K562 (cell line): ENCODE results near the gene SH3TC2. TPM values are rescaled to one million over a fixed set of nuclear protein-coding genes. Genes with fewer than 3 reads are reported as not detected.

Experiments
- ATF1 ChIP-seq, 2 experiments: fragments of 450-650 bp in 1 of 2; IDR thresholded peaks; 2 replicates each; pipeline ENCODE4 v1.6.1; 2016; ENCODE audit warnings: missing compliant biosample characterization in 1 of 2, missing genetic modification characterization in 1 of 2
- CBFA2T2 ChIP-seq: fragments of 450-650 bp; conservative IDR thresholded peaks from 2 replicates; pipeline ENCODE4 v1.6.1; 2017; ENCODE audit warnings: mild to moderate bottlenecking
- CHD4 ChIP-seq: fragments of 200-600 bp; sonication (generic); IDR thresholded peaks from 3 replicates; pipeline ENCODE4 v1.6.1; 2012; ENCODE audit warnings: low read depth, mild to moderate bottlenecking, mixed read lengths, low read length, inconsistent platforms; ENCODE audit not compliant: insufficient read depth, insufficient replicate concordance, poor library complexity, severe bottlenecking
- FOXP1 ChIP-seq: sonication (generic); formaldehyde crosslinking; IDR thresholded peaks from 2 replicates; pipeline ENCODE4 v1.8.0; 2022; ENCODE audit warnings: mild to moderate bottlenecking, missing genetic modification reagents
- MAFF ChIP-seq: IDR thresholded peaks from 2 replicates; pipeline ENCODE4 v1.6.1; 2012; ENCODE audit warnings: low read length, improper control_type of control experiment
- MCM3 ChIP-seq: fragments of 450-650 bp; IDR thresholded peaks from 2 replicates; pipeline ENCODE4 v1.6.1; 2016
- PTTG1 ChIP-seq: fragments of 450-650 bp; IDR thresholded peaks from 2 replicates; pipeline ENCODE4 v1.6.1; 2016; ENCODE audit warnings: low read depth, mild to moderate bottlenecking, missing genetic modification characterization, missing compliant biosample characterization
- RBM25 ChIP-seq: fragments of 200-400 bp; formaldehyde crosslinking; IDR thresholded peaks from 2 replicates; pipeline ENCODE4 v1.6.1; 2018; ENCODE audit warnings: low read length, low read depth, moderate library complexity; ENCODE audit not compliant: severe bottlenecking
- STAT5A ChIP-seq: IDR thresholded peaks from 2 replicates; pipeline ENCODE4 v1.6.1; 2012; ENCODE audit warnings: low read length, inconsistent platforms, borderline replicate concordance
- UBTF ChIP-seq, 2 experiments: IDR thresholded peaks; 2 replicates each; pipeline ENCODE4 v1.6.1; 2012; ENCODE audit warnings: improper control_type of control experiment in 2 of 2, low read depth in 2 of 2, low read length in 2 of 2, borderline replicate concordance in 1 of 2
- XRCC4 ChIP-seq: IDR thresholded peaks from one replicate; pipeline ENCODE4 v1.6.1; 2011; ENCODE audit not compliant: insufficient read depth, insufficient read length; ENCODE audit errors: extremely low read depth
- ZBTB7A ChIP-seq: IDR thresholded peaks from 2 replicates; pipeline ENCODE4 v1.6.1; 2011; ENCODE audit warnings: low read depth, mild to moderate bottlenecking, low read length, moderate library complexity, borderline replicate concordance; ENCODE audit not compliant: control insufficient read depth
- ZNF740 ChIP-seq, 3 experiments: fragments of 200-800 bp in 1 of 3; sonication (Bioruptor generic) in 1 of 3; sonication (generic) in 1 of 3; formaldehyde crosslinking in 1 of 3; IDR thresholded peaks; 2 replicates each; pipeline versions ENCODE4 v1.6.1 to v1.8.0; 2016 to 2022; ENCODE audit warnings: mild to moderate bottlenecking in 2 of 3, missing compliant biosample characterization in 2 of 3, missing genetic modification characterization in 2 of 3, missing genetic modification reagents in 1 of 3
- polyA plus RNA-seq, 8 experiments: library from polyadenylated mRNA; depleted of rRNA in 4 of 8; stranded (reverse) in 5 of 8; unstranded in 3 of 8; fragments of >200 nt; fragmentation: Nextera tagmentation in 2 of 8; fragmentation: Illumina TruSeq in 1 of 8; extraction: Ambion mirVana in 2 of 8; extraction: Trizol in 1 of 8; gene quantifications; 2 replicates each; pipeline versions ENCODE4 v1.2.1 to v1.2.3, GENCODE V29; 2011 to 2014; ENCODE audit warnings: inconsistent platforms in 1 of 8, missing spikeins in 1 of 8
- total RNA-seq, 7 experiments: library from RNA; depleted of rRNA in 6 of 7; stranded (reverse); fragments of >200 nt in 6 of 7; fragmentation: Illumina TruSeq in 2 of 7; extraction: Trizol in 2 of 7; gene quantifications; 2 replicates each; pipeline versions ENCODE4 v1.2.1 to v1.2.3, GENCODE V29; 2011 to 2021; ENCODE audit warnings: low replicate concordance in 1 of 7
- TF ChIP-seq, protein P1 (sequence below): fragments of 250-450 bp; sonication (Bioruptor Pico); IDR thresholded peaks from 2 replicates; pipeline ENCODE4 v1.5.0; 2021
- TF ChIP-seq, protein P2 (sequence below): fragments of 450-650 bp; IDR thresholded peaks from one replicate; pipeline ENCODE4 v1.6.1; 2018; ENCODE audit warnings: mild to moderate bottlenecking, moderate library complexity; ENCODE audit not compliant: partially characterized antibody
- TF ChIP-seq, protein P3 (sequence below): fragments of 200-800 bp; sonication (Bioruptor generic); IDR thresholded peaks from 2 replicates; pipeline ENCODE4 v1.6.1; 2017; ENCODE audit warnings: missing genetic modification characterization, missing compliant biosample characterization

SH3TC2 gene
- total and polyA plus RNA-seq, 9 of the 15 experiments (the other 6 are each of a cell fraction or from before 2014, with no cell fraction given) = 0.03 to 0.80 (median 0.55) TPM; not detected in 1

DNA sequence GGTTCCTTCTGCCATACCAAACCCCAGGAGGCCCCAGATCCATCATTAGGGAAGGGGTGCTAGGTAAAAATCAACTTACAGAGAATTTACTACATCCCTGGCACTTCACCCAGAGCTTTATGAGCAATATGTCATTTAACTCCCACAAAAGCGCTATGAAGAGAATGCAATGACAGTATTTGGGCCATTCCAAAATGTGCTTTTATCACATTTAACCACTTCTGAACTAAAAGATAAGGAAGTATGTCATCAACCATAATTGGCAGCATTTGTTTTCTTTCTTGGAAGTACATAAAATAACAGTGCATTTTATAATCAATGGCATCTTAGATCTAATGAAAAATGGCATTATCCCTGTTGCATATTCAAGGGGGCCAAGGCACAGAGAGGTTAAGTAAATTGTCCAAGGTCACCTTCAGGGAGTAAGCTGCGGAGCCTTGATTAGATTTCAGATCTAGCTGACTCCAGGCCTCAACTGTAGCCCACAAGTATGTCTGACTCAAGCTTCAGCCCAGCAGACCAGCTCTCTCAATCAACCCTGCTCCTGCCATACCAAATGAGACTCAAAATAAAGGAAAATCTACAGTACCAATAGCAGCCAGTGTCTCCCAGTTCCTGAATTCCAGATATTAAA is 16.5 kb downstream of the SH3TC2 start (continued):
- TF ChIP-seq UBTF (IDR thresholded peaks at IDR 0.05; ENCODE audit: borderline replicate concordance in 1 of 2, low read depth in 2 of 2, low read length in 2 of 2) (no peak), STAT5A (peak; percentile 51; the same call in 1 of the 2 replicates), RBM25 (no peak), ATF1 (CRISPR knock-in tag; IDR thresholded peaks at IDR 0.05) (no peak), ATF1 (tag; IDR thresholded peaks at IDR 0.05) (0 out of 2 replicates have a peak, but pooled peaks have one; percentile 20), ZBTB7A (no peak), ZNF740 (CRISPR knock-in tag; IDR thresholded peaks at IDR 0.05) (no peak), ZNF740 (tag; IDR thresholded peaks at IDR 0.05) (no peak), FOXP1 (CRISPR knock-in tag) (no peak), PTTG1 (tag) (no peak), MAFF (no peak), CHD4 (no peak), MCM3 (no peak), CBFA2T2 (peak; percentile 50), XRCC4 (no peak)
- TF ChIP-seq, protein P1, sequence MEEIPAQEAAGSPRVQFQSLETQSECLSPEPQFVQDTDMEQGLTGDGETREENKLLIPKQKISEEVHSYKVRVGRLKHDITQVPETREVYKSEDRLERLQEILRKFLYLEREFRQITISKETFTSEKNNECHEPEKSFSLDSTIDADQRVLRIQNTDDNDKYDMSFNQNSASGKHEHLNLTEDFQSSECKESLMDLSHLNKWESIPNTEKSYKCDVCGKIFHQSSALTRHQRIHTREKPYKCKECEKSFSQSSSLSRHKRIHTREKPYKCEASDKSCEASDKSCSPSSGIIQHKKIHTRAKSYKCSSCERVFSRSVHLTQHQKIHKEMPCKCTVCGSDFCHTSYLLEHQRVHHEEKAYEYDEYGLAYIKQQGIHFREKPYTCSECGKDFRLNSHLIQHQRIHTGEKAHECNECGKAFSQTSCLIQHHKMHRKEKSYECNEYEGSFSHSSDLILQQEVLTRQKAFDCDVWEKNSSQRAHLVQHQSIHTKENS (CRISPR knock-in tag) = no peak
- TF ChIP-seq, protein P2, sequence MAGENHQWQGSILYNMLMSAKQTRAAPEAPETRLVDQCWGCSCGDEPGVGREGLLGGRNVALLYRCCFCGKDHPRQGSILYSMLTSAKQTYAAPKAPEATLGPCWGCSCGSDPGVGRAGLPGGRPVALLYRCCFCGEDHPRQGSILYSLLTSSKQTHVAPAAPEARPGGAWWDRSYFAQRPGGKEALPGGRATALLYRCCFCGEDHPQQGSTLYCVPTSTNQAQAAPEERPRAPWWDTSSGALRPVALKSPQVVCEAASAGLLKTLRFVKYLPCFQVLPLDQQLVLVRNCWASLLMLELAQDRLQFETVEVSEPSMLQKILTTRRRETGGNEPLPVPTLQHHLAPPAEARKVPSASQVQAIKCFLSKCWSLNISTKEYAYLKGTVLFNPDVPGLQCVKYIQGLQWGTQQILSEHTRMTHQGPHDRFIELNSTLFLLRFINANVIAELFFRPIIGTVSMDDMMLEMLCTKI = no peak
- TF ChIP-seq, protein P3, sequence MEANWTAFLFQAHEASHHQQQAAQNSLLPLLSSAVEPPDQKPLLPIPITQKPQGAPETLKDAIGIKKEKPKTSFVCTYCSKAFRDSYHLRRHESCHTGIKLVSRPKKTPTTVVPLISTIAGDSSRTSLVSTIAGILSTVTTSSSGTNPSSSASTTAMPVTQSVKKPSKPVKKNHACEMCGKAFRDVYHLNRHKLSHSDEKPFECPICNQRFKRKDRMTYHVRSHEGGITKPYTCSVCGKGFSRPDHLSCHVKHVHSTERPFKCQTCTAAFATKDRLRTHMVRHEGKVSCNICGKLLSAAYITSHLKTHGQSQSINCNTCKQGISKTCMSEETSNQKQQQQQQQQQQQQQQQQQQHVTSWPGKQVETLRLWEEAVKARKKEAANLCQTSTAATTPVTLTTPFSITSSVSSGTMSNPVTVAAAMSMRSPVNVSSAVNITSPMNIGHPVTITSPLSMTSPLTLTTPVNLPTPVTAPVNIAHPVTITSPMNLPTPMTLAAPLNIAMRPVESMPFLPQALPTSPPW = no peak
